GM12874 (cell line): ENCODE data around the gene LEPROT.

Experiments
- CTCF ChIP-seq: IDR thresholded peaks from 2 replicates; pipeline ENCODE4 v1.5.1; 2011; ENCODE audit warnings: low read depth, mild to moderate bottlenecking, control low read depth, low read length, moderate library complexity; ENCODE audit not compliant: insufficient read depth

LEPROT gene

GRCh38 chr1:65388908-65389695, 31.4 kb upstream of the LEPROT start:
- no peak for TF ChIP-seq CTCF

- TF ChIP-seq CTCF: no peak
Measured at GRCh38 chr1:65392497-65392896, 28.0 kb upstream of the LEPROT start.

- TF ChIP-seq CTCF: no peak
Measured at GRCh38 chr1:65393347-65393746, 27.1 kb upstream of the LEPROT start.

GRCh38 chr1:65393928-65394327, 26.5 kb upstream of the LEPROT start:
- no peak for TF ChIP-seq CTCF

GRCh38 chr1:65395887-65396612, 24.4 kb upstream of the LEPROT start:
- no peak for TF ChIP-seq CTCF

GRCh38 chr1:65398083-65398482, 22.4 kb upstream of the LEPROT start:
- no peak for TF ChIP-seq CTCF

- no peak for TF ChIP-seq CTCF
Measured at GRCh38 chr1:65399003-65399402, 21.5 kb upstream of the LEPROT start.
